Retinal pigment epithelial cell (primary cell): ENCODE data around the gene NOTCH2.
"Not testable (repeated sequence)": the region's sequence is repeated elsewhere in the genome, so short reads cannot be mapped to it uniquely, and the experiment has no call there.

ENCODE experiments used
- DNase-seq: peaks from one replicate; pipeline ENCODE4 v3.0.0-alpha.2; 2010; ENCODE audit warnings: low read depth
- H3K4me3 ChIP-seq: 2 replicates; pipeline ENCODE4 v1.5.1; 2011; ENCODE audit warnings: mild to moderate bottlenecking, low read length, control low read depth, moderate library complexity
- CTCF ChIP-seq: conservative IDR thresholded peaks from 2 replicates; pipeline ENCODE4 v1.5.1; 2011; ENCODE audit warnings: low read depth, low read length, control low read depth, inconsistent platforms

The NOTCH2 gene

GRCh38 chr1:119987112-119987511 lies 82.3 kb downstream of the NOTCH2 start:
- peak; percentile 37 for DNase-seq
- no peak for TF ChIP-seq CTCF
- H3K4me3 ChIP-seq: no peak overlapping the region

- TF ChIP-seq CTCF: no peak
- no peak for DNase-seq
- H3K4me3 ChIP-seq: no peak overlapping the region
Observed at GRCh38 chr1:119986007-119986497, 83.4 kb downstream of the NOTCH2 start.

- TF ChIP-seq CTCF: no peak
- DNase-seq: no peak
- no peak overlapping the region for H3K4me3 ChIP-seq
Observed at GRCh38 chr1:119984771-119985170, 84.7 kb downstream of the NOTCH2 start.

- DNase-seq: no peak
- no peak for TF ChIP-seq CTCF
- H3K4me3 ChIP-seq: no peak overlapping the region
Observed at GRCh38 chr1:119981986-119982815, 87.3 kb downstream of the NOTCH2 start.

GRCh38 chr1:119981496-119981895 lies 88.0 kb downstream of the NOTCH2 start:
- no peak overlapping the region for H3K4me3 ChIP-seq
- DNase-seq: no peak
- no peak for TF ChIP-seq CTCF

GRCh38 chr1:119978018-119978505 lies 91.4 kb downstream of the NOTCH2 start:
- TF ChIP-seq CTCF: no peak
- H3K4me3 ChIP-seq: no peak overlapping the region
- no peak for DNase-seq

GRCh38 chr1:119977113-119977736 lies 92.2 kb downstream of the NOTCH2 start:
- DNase-seq, H3K4me3 ChIP-seq: not testable (repeated sequence)

- H3K4me3 ChIP-seq: not testable (repeated sequence)
- peak; percentile 61 for DNase-seq
Observed at GRCh38 chr1:119975582-119976254, 93.7 kb downstream of the NOTCH2 start.
